Islet precursor cell (in vitro differentiated cells): Measurements from ENCODE around the gene UTP25.
A peak's percentile ranks its signal among the peaks of the same experiment; 100 is the strongest.

Source experiments
- DNase-seq: peaks from one replicate; pipeline ENCODE4 v3.0.0-alpha.2; 2018

UTP25 gene

DNA sequence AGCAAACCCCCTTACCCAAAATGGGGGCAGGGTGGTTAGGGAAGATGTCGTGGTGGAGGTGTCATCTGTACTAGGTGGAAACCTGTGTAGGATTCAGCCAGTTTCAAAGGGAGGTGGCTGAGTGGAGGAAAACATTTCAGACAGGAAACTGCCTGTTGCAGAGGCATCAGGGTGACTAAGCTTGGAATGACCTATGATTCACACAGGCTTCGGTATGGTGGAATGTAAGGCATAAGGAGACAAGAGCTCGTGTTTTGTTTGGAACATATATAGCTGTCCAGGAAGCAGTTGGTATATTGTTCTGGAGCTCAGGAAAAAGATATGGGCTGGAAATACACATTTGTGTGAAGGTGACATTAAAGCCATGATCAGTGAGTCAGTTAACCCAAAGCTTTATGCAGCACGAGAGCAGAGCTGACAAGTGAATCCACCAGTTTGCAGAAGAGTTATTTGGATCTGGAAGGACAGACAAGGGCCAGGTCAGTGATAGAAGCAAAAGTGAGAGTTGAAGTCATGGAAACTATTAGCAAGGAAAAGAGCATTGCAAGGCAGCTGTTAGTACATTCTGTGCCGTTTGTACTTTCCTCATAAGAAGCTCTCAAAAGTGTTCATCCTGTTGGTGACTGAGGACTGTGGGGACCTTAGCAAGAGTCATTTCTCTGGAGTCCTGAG lies 12.2 kb downstream of the UTP25 start:
- peak; percentile 90 for DNase-seq

DNA sequence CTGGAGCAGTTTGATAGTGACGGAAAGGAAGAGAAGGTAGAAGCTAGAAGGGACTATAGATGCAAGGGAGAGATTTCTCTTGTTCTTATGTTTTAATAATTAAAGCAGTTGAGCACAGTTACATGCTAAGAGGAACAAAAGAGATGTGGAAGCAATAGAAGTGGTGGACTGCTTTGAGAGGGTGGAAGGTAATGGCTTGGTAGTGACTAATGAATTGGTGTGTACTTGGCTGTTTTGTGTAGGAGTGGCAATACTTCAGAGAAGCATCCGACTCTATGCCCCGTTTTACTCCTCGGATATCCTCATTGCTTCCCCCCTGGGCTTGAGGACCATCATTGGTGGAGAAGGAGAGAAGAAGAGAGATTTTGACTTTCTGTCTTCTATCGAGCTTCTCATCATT lies 12.8 kb downstream of the UTP25 start:
- DNase-seq = no peak

DNA sequence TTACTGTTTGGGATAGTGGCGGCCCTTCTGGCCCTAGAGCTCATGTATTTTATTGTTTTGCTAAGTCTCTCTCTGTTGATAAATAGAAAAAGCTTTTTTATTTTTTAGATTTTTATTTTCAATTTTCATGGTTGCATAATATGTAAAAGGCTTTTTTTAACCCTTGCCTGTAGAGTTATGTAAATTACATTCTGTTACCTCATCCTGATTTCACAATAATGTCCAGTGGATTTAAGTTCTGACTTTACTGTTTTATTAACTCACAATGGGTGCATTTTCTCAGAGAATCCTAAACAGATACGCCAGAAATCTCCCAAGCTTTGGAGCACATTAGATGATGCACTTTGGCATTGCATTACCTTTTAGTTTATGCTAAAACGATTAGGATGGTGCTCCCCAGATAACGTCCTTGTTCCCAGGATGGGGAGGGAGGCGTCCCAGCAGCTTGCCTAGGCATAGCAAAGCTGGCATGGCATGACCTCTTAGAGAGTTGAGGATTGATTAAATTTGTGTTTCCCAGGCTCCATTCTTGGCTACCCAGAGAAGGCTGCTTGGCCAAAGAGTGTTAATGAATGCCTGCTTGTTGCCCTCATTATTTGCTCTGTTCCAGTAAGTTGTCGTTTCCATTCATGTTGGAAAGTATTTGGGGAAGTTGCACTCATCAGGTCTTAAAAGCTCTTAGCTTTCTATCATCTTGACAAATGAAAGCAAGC lies 17.1 kb downstream of the UTP25 start:
- DNase-seq = no peak

DNA sequence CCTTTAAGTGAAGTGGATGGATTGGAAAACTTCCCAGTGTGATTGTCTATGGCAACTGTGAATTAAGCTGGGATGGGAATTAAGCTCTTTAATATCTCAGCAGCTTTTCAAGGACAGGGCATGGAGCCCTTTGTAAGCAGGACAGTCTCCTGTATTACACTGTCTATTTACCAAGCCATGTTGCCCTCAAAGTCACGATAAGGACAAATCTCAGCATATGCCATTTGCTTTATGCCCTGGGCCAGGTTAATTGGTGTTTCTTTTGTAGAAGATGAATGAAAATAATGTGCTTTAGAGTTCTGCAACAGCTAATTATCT lies 17.6 kb downstream of the UTP25 start:
- DNase-seq = no peak

- no peak for DNase-seq
These were observed 21.6 kb downstream of the UTP25 start for GRCh38 chr1:209849388-209849787.

DNA sequence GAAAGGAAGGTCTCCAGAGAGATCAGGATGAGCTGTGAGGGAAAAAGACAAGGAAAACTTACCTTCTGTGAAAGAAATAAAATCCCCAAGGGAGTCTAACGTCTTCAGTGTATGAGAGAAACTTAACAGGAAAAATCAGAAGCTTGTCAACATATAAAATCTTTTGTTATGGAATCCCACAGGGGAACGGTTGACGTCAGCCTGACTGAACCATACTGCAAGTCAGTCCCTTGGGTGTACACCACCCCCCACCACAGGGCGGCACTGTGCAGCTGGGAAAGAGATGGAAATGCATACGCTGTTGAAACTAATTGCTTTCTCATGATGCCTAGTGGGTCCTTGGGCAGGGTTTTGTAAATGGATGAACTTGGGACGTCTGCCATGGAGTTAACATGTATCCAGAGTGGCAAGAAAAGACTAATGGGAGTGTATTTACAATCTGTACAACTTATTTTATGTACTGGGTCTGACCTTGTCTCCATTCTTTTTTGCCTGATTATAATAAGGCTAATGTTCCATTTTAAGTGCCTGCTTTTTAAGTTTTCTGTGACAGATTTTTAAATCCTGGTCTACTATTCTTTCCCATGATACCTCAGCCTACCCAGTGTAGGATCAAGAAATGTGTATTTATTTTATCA lies 22.7 kb downstream of the UTP25 start:
- DNase-seq = peak; percentile 83

GRCh38 chr1:209853676-209854075 lies 25.9 kb downstream of the UTP25 start:
- DNase-seq = no peak

GRCh38 chr1:209854196-209854595 lies 26.4 kb downstream of the UTP25 start:
- DNase-seq = no peak

- DNase-seq = no peak
These were observed 27.2 kb downstream of the UTP25 start for GRCh38 chr1:209855006-209855405.

DNA sequence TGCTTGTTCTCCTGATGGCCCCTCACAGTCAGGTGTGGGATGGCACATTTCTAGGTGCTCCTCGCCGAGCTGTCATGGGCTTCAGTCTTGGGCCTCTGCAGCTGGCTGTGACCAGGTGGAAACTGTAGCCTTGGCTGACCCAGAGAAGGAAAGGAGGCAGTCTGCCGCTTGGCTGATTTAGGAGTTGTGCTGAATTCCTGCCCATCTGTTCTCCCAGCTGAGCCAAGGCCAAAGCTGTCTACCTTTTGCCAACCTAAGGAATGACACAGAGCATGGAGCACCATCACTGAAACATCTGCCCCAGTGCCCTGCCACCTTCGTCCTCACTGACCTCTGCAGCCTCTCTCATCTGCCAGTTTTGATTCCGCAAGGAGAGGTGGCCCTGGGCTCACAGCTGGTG lies 27.9 kb downstream of the UTP25 start:
- DNase-seq = no peak

- DNase-seq = no peak
These were observed 30.9 kb downstream of the UTP25 start for GRCh38 chr1:209858561-209859103.

GRCh38 chr1:209860293-209860881 lies 32.6 kb downstream of the UTP25 start:
- peak; percentile 89 for DNase-seq

DNA sequence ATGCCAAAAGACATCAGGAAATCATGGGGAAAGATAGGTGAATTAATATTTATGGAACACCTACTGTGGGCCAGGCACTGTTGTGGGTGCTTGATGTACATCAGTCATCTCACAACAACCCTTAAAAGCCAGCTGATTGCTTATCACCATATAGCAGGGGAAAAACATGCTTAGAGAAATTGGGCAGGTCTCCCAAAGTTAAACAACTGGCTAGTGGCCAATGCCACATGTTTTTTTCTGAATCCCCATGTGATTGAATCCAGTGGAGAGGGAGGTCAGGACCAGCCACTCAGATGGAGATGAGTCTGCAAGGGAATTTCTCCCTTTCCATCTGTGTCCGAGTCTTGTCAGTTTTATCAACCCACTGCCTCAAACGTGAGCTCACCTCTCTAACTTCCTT lies 33.5 kb downstream of the UTP25 start:
- DNase-seq = no peak

DNA sequence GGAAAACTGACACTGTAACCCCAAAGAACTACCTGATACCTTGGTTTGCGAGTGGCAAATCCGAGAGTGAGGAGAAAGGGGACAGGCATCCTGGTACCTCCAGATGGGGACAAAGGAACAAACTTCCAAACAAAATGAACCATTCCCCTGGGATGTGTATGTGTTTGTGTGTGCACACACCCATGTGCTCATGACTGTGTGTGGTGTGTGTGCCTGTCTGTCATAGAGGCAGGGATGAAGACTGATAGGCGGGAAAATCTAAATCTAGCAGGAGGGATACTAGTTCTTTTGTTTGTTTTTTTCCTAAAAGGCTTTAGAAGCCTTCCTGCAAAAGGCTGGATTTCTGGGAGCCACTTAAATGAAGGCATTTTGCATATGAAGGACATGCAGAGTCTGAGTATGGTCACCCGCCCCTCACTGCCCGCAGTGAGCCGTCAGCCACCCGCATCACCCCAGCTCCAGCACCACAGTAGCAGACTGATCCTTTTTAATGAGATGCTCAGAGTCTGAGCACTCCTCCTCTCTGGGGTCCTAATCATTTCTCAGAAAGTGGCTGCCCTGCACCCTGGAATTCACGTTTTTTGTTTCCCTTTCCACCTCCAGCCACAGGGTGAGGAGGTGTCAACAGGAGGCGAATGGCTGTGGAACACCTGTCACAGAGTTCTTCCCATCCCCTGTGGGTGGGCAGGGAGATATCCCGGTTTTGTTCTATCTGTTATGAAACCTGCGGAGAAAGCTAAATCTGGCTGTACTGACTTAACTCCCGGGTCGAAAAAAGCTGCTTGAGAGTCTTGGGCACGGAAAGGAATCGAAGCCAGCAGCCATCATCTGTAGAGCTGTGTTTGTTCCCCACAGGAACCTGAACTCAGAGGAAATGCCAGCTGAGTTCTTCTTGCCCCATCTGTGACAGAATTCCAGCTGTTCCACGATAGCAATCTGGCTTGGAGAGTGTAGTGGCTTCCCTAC lies 34.9 kb downstream of the UTP25 start:
- no peak for DNase-seq

GRCh38 chr1:209863766-209864485 lies 36.2 kb downstream of the UTP25 start:
- peak; percentile 75 for DNase-seq

DNA sequence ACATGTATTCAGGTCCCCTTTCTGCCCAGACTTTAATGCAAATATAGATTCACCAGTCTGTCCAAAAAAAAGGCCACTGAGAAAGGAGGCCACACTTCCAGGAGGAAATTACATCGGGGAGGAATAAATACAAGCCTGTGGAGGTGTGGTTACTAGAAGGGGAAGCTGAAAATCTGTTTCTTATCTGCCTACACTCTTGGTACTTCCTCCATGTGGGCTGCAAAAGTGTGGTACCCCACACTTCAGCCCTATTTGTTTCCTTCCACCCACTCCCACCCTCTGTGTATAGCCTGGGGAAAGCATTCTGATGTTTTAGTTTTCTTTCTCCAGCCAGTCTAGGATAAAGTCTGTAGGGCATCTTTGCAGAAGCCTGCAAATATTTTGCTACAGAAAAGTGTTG lies 38.4 kb downstream of the UTP25 start:
- DNase-seq = no peak

GRCh38 chr1:209869291-209870149 lies 41.7 kb downstream of the UTP25 start:
- no peak for DNase-seq

GRCh38 chr1:209870151-209870831 lies 42.5 kb downstream of the UTP25 start:
- no peak for DNase-seq

- DNase-seq = no peak
These were observed 43.2 kb downstream of the UTP25 start for GRCh38 chr1:209871006-209871405.

GRCh38 chr1:209871430-209871829 lies 43.7 kb downstream of the UTP25 start:
- no peak for DNase-seq
